Fibroblast of villous mesenchyme (primary cell): ENCODE results near the gene RADX. TPM values are rescaled to one million over a fixed set of nuclear protein-coding genes. Genes with fewer than 3 reads are reported as not detected.

Experiments used
- DNase-seq: peaks from one replicate; pipeline ENCODE4 v3.0.0-alpha.2; 2010; ENCODE audit warnings: low read depth
- H3K4me3 ChIP-seq: 2 replicates; pipeline ENCODE4 v1.5.1; 2011; ENCODE audit warnings: low read depth, mild to moderate bottlenecking, low read length
- CTCF ChIP-seq: IDR thresholded peaks from 2 replicates; pipeline ENCODE4 v1.5.1; 2012; ENCODE audit warnings: low read depth, mild to moderate bottlenecking, low read length; ENCODE audit not compliant: insufficient read depth
- total RNA-seq: library from RNA; depleted of rRNA; stranded (reverse); fragments of >200 nt; gene quantifications from 2 replicates; pipeline ENCODE4 v1.2.3, GENCODE V29; 2012

The RADX gene
- total RNA-seq, 1 donor = 0.86 TPM

GRCh38 chrX:106706466-106706865 is 94.7 kb downstream of the RADX start:
- DNase-seq = no peak
- H3K4me3 ChIP-seq = no peak overlapping the region
- TF ChIP-seq CTCF = no peak

- TF ChIP-seq CTCF = no peak
- no peak overlapping the region for H3K4me3 ChIP-seq
- peak; percentile 56 for DNase-seq
Observed at GRCh38 chrX:106707771-106708454, 96.1 kb downstream of the RADX start.

GRCh38 chrX:106710771-106711170 is 99.0 kb downstream of the RADX start:
- DNase-seq = no peak
- TF ChIP-seq CTCF = no peak
- H3K4me3 ChIP-seq = no peak overlapping the region

GRCh38 chrX:106711375-106711774 is 99.6 kb downstream of the RADX start:
- H3K4me3 ChIP-seq = no peak overlapping the region
- no peak for TF ChIP-seq CTCF
- DNase-seq = no peak

GRCh38 chrX:106716004-106716403 is 104.2 kb downstream of the RADX start:
- no peak overlapping the region for H3K4me3 ChIP-seq
- DNase-seq = no peak
- TF ChIP-seq CTCF = no peak

- no peak for TF ChIP-seq CTCF
- H3K4me3 ChIP-seq = no peak overlapping the region
- DNase-seq = no peak
Observed at GRCh38 chrX:106716463-106716862, 104.7 kb downstream of the RADX start.

GRCh38 chrX:106718709-106719108 is 106.9 kb downstream of the RADX start:
- no peak for DNase-seq
- no peak overlapping the region for H3K4me3 ChIP-seq
- no peak for TF ChIP-seq CTCF
